Keratinocyte (primary cell): ENCODE results near the gene ELMO3.

Experiments
- CTCF ChIP-seq, 3 experiments: IDR thresholded peaks in 1 of 3; conservative IDR thresholded peaks in 1 of 3; optimal IDR thresholded peaks in 1 of 3; 2 replicates in 2 of 3; 3 replicates in 1 of 3; pipeline versions ENCODE3 to v1.5.1; 2011; ENCODE audit warnings: low read length in 3 of 3, mild to moderate bottlenecking in 3 of 3, moderate library complexity in 2 of 3, control low read depth in 1 of 3, inconsistent platforms in 1 of 3; ENCODE audit not compliant: insufficient read depth in 2 of 3; ENCODE audit errors: extremely low read depth in 1 of 3
- EZH2 ChIP-seq: IDR thresholded peaks from one replicate; pipeline ENCODE4 v1.6.1; 2012; ENCODE audit warnings: inconsistent platforms, mild to moderate bottlenecking, low read length, moderate library complexity

- TF ChIP-seq CTCF (optimal IDR thresholded peaks at IDR 0.05 in 1 of 3, IDR thresholded peaks at IDR 0.05 in 1 of 3, conservative IDR thresholded peaks at IDR 0.05 in 1 of 3; ENCODE audit: extremely low read depth in 1 of 3, insufficient read depth in 2 of 3, low read length in 3 of 3) (no peak), EZH2 (no peak)
Measured at GRCh38 chr16:67209565-67209964, 10.6 kb downstream of the ELMO3 start.
